SU-DHL-6 (cell line): ENCODE measurements around the gene SCARB1.

Experiments
- H2AFZ ChIP-seq: fragments of 200-600 bp; sonication (generic); 2 replicates; pipeline ENCODE4 v1.6.1; 2014; ENCODE audit warnings: low read depth, mild to moderate bottlenecking, moderate library complexity, mixed read lengths, antibody characterized with exemption, low read length; ENCODE audit not compliant: severe bottlenecking
- H3F3A ChIP-seq: fragments of 200-600 bp; shearing (Covaris generic); 2 replicates; pipeline ENCODE4 v1.6.0; 2016; ENCODE audit warnings: antibody characterized with exemption, mild to moderate bottlenecking; ENCODE audit not compliant: insufficient read depth
- H3K27ac ChIP-seq: fragments of 200-600 bp; sonication (generic); 2 replicates; pipeline ENCODE4 v1.5.1; 2016; ENCODE audit warnings: low read depth, mild to moderate bottlenecking, low read length, moderate library complexity, mixed read lengths
- H3K27me3 ChIP-seq: fragments of 200-600 bp; sonication (generic), shearing (Covaris generic); 2 replicates; pipeline ENCODE4 v1.6.0; 2014; ENCODE audit warnings: mild to moderate bottlenecking, low read length
- H3K36me3 ChIP-seq: fragments of 200-600 bp; sonication (generic); 2 replicates; pipeline ENCODE4 v1.6.1; 2014; ENCODE audit warnings: mild to moderate bottlenecking, low read length, mixed read lengths
- H3K4me2 ChIP-seq: fragments of 300-600, 200-600 bp; shearing (Covaris generic), sonication (generic); 2 replicates; pipeline ENCODE4 v1.6.0; 2014; ENCODE audit warnings: low read length, low read depth, mild to moderate bottlenecking; ENCODE audit not compliant: poor library complexity, severe bottlenecking
- H3K4me3 ChIP-seq: fragments of 200-600 bp; sonication (generic); 2 replicates; pipeline ENCODE4 v1.5.1; 2014; ENCODE audit warnings: antibody characterized with exemption, low read length, mild to moderate bottlenecking, mixed read lengths; ENCODE audit not compliant: insufficient read depth, poor library complexity, severe bottlenecking
- H3K79me2 ChIP-seq: fragments of 200-600 bp; sonication (generic); 2 replicates; pipeline ENCODE4 v1.6.1; 2014; ENCODE audit warnings: mild to moderate bottlenecking, low read length, moderate library complexity; ENCODE audit not compliant: insufficient read depth
- H3K9ac ChIP-seq: fragments of 200-600 bp; sonication (generic); 2 replicates; pipeline ENCODE4 v1.7.0; 2014; ENCODE audit warnings: mild to moderate bottlenecking, low read length
- H3K9me2 ChIP-seq: fragments of 200-600 bp; sonication (generic); replicated peaks from 2 replicates; pipeline ENCODE4 v1.6.1; 2014; ENCODE audit warnings: low read length; ENCODE audit not compliant: insufficient read depth
- H3K9me3 ChIP-seq: fragments of 200-600 bp; sonication (generic); 2 replicates; pipeline ENCODE4 v1.6.1; 2014; ENCODE audit warnings: low read length, mixed read lengths; ENCODE audit not compliant: insufficient read depth
- H4K20me1 ChIP-seq: fragments of 200-600 bp; sonication (generic); 2 replicates; pipeline ENCODE4 v1.6.1; 2014; ENCODE audit warnings: low read depth, mild to moderate bottlenecking, antibody characterized with exemption, low read length, moderate library complexity, mixed read lengths
- EZH2phosphoT487 ChIP-seq: fragments of 200-600 bp; sonication (generic), shearing (Covaris generic); conservative IDR thresholded peaks from 2 replicates; pipeline ENCODE4 v1.6.1; 2018; ENCODE audit warnings: mild to moderate bottlenecking, antibody characterized with exemption, low read length, moderate library complexity, mixed read lengths
- TF ChIP-seq, protein P1 (sequence below): fragments of 200-600 bp; sonication (generic); IDR thresholded peaks from one replicate; pipeline ENCODE4 v1.5.1; 2017; ENCODE audit warnings: antibody characterized with exemption, mild to moderate bottlenecking, low read length, moderate library complexity; ENCODE audit not compliant: insufficient read depth, poor library complexity, severe bottlenecking

SCARB1 gene

GRCh38 chr12:124762384-124762783, 101.3 kb downstream of the SCARB1 start:
- Histone ChIP-seq H4K20me1 (no peaks in the 10 kb centered on the region), H3K9me3 (peaks cover 15% of the 10 kb centered on the region; the same call in 1 of the 2 replicates), H3F3A (no peaks in the 10 kb centered on the region), H3K9me2 (no peaks in the 10 kb centered on the region), H2AFZ (no peak overlapping the region), H3K9ac (no peak overlapping the region), H3K79me2 (no peaks in the 10 kb centered on the region), H3K36me3 (no peaks in the 10 kb centered on the region), H3K27ac (no peak overlapping the region), H3K4me2 (no peak overlapping the region), H3K27me3 (no peaks in the 10 kb centered on the region), H3K4me3 (no peak overlapping the region)
- TF ChIP-seq, protein P1, sequence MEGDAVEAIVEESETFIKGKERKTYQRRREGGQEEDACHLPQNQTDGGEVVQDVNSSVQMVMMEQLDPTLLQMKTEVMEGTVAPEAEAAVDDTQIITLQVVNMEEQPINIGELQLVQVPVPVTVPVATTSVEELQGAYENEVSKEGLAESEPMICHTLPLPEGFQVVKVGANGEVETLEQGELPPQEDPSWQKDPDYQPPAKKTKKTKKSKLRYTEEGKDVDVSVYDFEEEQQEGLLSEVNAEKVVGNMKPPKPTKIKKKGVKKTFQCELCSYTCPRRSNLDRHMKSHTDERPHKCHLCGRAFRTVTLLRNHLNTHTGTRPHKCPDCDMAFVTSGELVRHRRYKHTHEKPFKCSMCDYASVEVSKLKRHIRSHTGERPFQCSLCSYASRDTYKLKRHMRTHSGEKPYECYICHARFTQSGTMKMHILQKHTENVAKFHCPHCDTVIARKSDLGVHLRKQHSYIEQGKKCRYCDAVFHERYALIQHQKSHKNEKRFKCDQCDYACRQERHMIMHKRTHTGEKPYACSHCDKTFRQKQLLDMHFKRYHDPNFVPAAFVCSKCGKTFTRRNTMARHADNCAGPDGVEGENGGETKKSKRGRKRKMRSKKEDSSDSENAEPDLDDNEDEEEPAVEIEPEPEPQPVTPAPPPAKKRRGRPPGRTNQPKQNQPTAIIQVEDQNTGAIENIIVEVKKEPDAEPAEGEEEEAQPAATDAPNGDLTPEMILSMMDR = no peak
- no peak for TF ChIP-seq EZH2phosphoT487

GRCh38 chr12:124761871-124762270, 101.8 kb downstream of the SCARB1 start:
- no peaks in the 10 kb centered on the region for H3K9me2 ChIP-seq
- TF ChIP-seq, protein P1 = no peak
- TF ChIP-seq EZH2phosphoT487 = no peak
- no peaks in the 10 kb centered on the region for H3K79me2 ChIP-seq
- H3K4me3 ChIP-seq = no peak overlapping the region
- H4K20me1 ChIP-seq = no peaks in the 10 kb centered on the region
- no peaks in the 10 kb centered on the region for H3F3A ChIP-seq
- no peak overlapping the region for H3K9ac ChIP-seq
- no peak overlapping the region for H2AFZ ChIP-seq
- H3K36me3 ChIP-seq = no peaks in the 10 kb centered on the region
- H3K4me2 ChIP-seq = no peak overlapping the region
- no peak overlapping the region for H3K27ac ChIP-seq
- H3K9me3 ChIP-seq = peaks cover 15% of the 10 kb centered on the region; the same call in 1 of the 2 replicates
- no peaks in the 10 kb centered on the region for H3K27me3 ChIP-seq

DNA sequence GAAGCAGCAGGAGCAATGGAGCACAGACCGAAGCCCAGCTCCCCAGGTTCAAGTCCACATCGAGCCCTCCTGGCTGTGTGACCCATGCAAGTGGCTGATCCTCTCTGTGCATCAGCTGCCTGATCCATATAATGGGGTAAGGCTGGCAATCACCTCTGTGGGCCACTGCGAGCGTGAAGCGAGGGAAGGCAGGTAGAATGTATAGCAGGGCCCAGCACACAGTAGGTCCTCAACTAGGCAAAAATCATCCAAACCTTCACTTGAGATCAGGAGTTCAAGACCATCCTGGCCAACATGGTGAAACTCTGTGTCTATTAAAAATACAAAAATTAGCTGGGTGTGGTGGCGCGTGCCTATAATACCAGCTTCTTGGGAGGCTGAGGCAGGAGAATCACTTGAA, 102.6 kb downstream of the SCARB1 start:
- H3K9ac ChIP-seq = no peak overlapping the region
- no peaks in the 10 kb centered on the region for H3K27me3 ChIP-seq
- no peak for TF ChIP-seq EZH2phosphoT487
- TF ChIP-seq, protein P1 = no peak

More for the DNA sequence above, 102.6 kb downstream of the SCARB1 start:
- peaks cover 15% of the 10 kb centered on the region; the same call in 1 of the 2 replicates for H3K9me3 ChIP-seq
- H3K27ac ChIP-seq = no peak overlapping the region
- no peaks in the 10 kb centered on the region for H3K79me2 ChIP-seq
- H4K20me1 ChIP-seq = no peaks in the 10 kb centered on the region
- no peak overlapping the region for H3K4me3 ChIP-seq
- H3K4me2 ChIP-seq = no peak overlapping the region
- no peaks in the 10 kb centered on the region for H3K9me2 ChIP-seq
- no peak overlapping the region for H2AFZ ChIP-seq
- no peaks in the 10 kb centered on the region for H3F3A ChIP-seq
- H3K36me3 ChIP-seq = no peaks in the 10 kb centered on the region
